Measurements from ENCODE around the gene TCF7L1. TPM values are rescaled to one million over a fixed set of nuclear protein-coding genes. Genes with fewer than 3 reads are reported as not detected.

Gene TCF7L1
- total RNA-seq, 1 experiment from 2014 or later: 2.8 TPM

DNA sequence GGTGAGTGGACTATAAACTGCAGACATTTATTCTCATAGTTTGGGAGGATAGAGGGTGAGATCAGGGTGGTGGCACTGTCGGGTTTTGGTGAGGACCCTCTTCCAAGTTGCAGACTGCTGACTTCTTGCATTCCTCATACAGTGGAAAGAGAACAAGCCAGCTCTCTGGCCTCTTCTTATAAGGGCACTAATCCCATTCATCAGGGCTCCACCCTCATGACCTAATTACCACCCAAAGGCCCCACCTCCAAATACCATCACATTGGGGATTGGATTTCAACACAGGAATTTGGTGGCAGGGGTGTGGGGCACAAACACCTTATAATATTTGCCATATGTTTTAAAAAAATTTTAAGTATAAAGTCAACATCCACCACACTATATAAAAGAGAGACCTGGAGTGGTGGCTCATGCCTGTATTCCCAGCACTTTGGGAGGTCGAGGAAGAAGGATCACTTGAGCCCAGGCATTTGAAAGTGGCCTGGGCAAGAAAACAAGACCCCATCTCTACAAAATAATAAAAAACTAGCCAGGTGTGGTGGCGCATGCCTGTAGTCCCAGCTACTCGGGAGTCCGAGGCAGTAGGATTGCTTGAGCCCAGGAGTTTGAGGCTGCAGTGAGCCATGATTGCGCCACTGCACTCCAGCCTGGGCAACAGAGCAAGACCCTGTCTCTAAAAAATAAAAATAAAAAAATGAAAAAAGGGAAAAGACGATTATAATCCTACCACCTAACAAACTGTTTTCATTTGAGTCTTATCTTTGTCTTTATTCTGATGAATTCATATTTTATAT lies 44.0 kb downstream of the TCF7L1 start:
- intact Hi-C loops (cut with micrococcal nuclease; ENCODE audit: unreplicated experiment): no loop called here
- Histone ChIP-seq H3K36me3 (ENCODE audit: low read depth) (no peaks in the 10 kb centered on the region), H2AFZ (no peak overlapping the region), H3K4me1 (replicated peaks; ENCODE audit: insufficient read depth) (no peaks in the 10 kb centered on the region), H3K27me3 (ENCODE audit: insufficient read depth, low read depth) (no peaks in the 10 kb centered on the region), H3K27ac (no peak overlapping the region), H3K9me2 (ENCODE audit: insufficient read depth) (no peaks in the 10 kb centered on the region), H3K4me3 (no peak overlapping the region), H4K20me1 (ENCODE audit: insufficient read depth) (no peaks in the 10 kb centered on the region), H3K79me2 (ENCODE audit: low read depth) (no peaks in the 10 kb centered on the region), H3F3A (ENCODE audit: insufficient read depth, low read depth) (no peaks in the 10 kb centered on the region), H3K9me3 (ENCODE audit: insufficient read depth, low read depth) (no peaks in the 10 kb centered on the region), H3K4me2 (no peak overlapping the region)
- DNase-seq: no peak
- CTCF ChIA-PET: no interaction called here
- TF ChIP-seq EZH2 (IDR thresholded peaks at IDR 0.05; ENCODE audit: low read depth): no peak
- TF ChIP-seq, protein P1, sequence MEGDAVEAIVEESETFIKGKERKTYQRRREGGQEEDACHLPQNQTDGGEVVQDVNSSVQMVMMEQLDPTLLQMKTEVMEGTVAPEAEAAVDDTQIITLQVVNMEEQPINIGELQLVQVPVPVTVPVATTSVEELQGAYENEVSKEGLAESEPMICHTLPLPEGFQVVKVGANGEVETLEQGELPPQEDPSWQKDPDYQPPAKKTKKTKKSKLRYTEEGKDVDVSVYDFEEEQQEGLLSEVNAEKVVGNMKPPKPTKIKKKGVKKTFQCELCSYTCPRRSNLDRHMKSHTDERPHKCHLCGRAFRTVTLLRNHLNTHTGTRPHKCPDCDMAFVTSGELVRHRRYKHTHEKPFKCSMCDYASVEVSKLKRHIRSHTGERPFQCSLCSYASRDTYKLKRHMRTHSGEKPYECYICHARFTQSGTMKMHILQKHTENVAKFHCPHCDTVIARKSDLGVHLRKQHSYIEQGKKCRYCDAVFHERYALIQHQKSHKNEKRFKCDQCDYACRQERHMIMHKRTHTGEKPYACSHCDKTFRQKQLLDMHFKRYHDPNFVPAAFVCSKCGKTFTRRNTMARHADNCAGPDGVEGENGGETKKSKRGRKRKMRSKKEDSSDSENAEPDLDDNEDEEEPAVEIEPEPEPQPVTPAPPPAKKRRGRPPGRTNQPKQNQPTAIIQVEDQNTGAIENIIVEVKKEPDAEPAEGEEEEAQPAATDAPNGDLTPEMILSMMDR (conservative IDR thresholded peaks at IDR 0.05): no peak
- POLR2A ChIA-PET (ENCODE audit: unreplicated experiment): no interaction called here
- no TSS peak for BruUV-seq (replicated peaks)

DNA sequence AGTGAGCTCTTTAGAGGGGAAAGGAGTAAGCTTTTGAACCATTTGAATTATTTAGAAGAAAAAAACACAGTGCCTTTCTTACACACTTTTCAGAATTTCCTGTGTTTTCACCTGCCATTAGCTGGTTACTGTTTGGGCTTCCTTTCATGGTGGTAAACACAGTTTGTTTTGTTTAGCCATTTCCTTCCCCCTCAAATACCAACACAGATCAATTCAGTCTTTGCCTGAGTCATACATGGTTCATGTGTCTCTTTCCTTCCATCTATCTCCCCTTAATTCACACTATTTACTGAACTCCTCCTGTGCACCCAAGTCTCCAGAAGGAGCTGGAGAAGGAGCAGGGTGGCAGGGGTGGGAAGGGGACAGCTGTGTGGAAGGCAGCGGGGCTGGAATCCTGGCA lies 45.0 kb downstream of the TCF7L1 start:
- Histone ChIP-seq H3K27me3 (ENCODE audit: insufficient read depth, low read depth) (no peaks in the 10 kb centered on the region), H3K9me3 (ENCODE audit: insufficient read depth, low read depth) (no peaks in the 10 kb centered on the region), H2AFZ (no peak overlapping the region), H3K79me2 (ENCODE audit: low read depth) (no peaks in the 10 kb centered on the region), H3K4me2 (no peak overlapping the region), H4K20me1 (ENCODE audit: insufficient read depth) (no peaks in the 10 kb centered on the region), H3K9me2 (ENCODE audit: insufficient read depth) (no peaks in the 10 kb centered on the region), H3K27ac (no peak overlapping the region), H3K4me1 (replicated peaks; ENCODE audit: insufficient read depth) (no peaks in the 10 kb centered on the region), H3F3A (ENCODE audit: insufficient read depth, low read depth) (no peaks in the 10 kb centered on the region), H3K4me3 (no peak overlapping the region), H3K36me3 (ENCODE audit: low read depth) (no peaks in the 10 kb centered on the region)
- ChIA-PET CTCF (no interaction called here), POLR2A (ENCODE audit: unreplicated experiment) (no interaction called here)
- intact Hi-C loops (cut with micrococcal nuclease; ENCODE audit: unreplicated experiment): no loop called here
- DNase-seq: no peak
- TF ChIP-seq, protein P1 (conservative IDR thresholded peaks at IDR 0.05): no peak
- no peak for TF ChIP-seq EZH2 (IDR thresholded peaks at IDR 0.05; ENCODE audit: low read depth)
- no TSS peak for BruUV-seq (replicated peaks)

- Histone ChIP-seq H3K27me3 (ENCODE audit: insufficient read depth, low read depth) (no peaks in the 10 kb centered on the region), H2AFZ (no peak overlapping the region), H3K36me3 (ENCODE audit: low read depth) (no peaks in the 10 kb centered on the region), H4K20me1 (ENCODE audit: insufficient read depth) (no peaks in the 10 kb centered on the region), H3K4me2 (no peak overlapping the region), H3K79me2 (ENCODE audit: low read depth) (no peaks in the 10 kb centered on the region), H3K9me2 (ENCODE audit: insufficient read depth) (no peaks in the 10 kb centered on the region), H3K9me3 (ENCODE audit: insufficient read depth, low read depth) (no peaks in the 10 kb centered on the region), H3K27ac (no peak overlapping the region), H3K4me3 (no peak overlapping the region), H3K4me1 (replicated peaks; ENCODE audit: insufficient read depth) (no peaks in the 10 kb centered on the region), H3F3A (ENCODE audit: insufficient read depth, low read depth) (no peaks in the 10 kb centered on the region)
- intact Hi-C loops (cut with micrococcal nuclease; ENCODE audit: unreplicated experiment): no loop called here
- no peak for DNase-seq
- no TSS peak for BruUV-seq (replicated peaks)
- CTCF ChIA-PET: interaction anchor here (0.7 kb wide), 1 partner anchor 14 kb away, joined by 3 read pairs; no protein-coding TSS in a partner anchor
- POLR2A ChIA-PET (ENCODE audit: unreplicated experiment): no interaction called here
- TF ChIP-seq, protein P1 (conservative IDR thresholded peaks at IDR 0.05): no peak
- TF ChIP-seq EZH2 (IDR thresholded peaks at IDR 0.05; ENCODE audit: low read depth): no peak
These were observed 45.8 kb downstream of the TCF7L1 start for GRCh38 chr2:85178980-85179411.
